Spinal cord (tissue), 10 donors: ENCODE measurements around the gene PKP1. TPM values are rescaled to one million over a fixed set of nuclear protein-coding genes. Genes with fewer than 3 reads are reported as not detected.

Experiments used
- DNase-seq, 6 donors: peaks; one replicate each; pipeline versions ENCODE4 v3.0.0 to v3.0.0-alpha.2; 2013 to 2015; ENCODE audit warnings: low spot score in 6 of 6, low read depth in 4 of 6
- H3K27ac ChIP-seq: one replicate; pipeline ENCODE4 v1.5.1; 2013; ENCODE audit warnings: low read depth, low read length, control low read depth
- H3K27me3 ChIP-seq: one replicate; pipeline ENCODE4 v1.6.1; 2013; ENCODE audit warnings: low read length; ENCODE audit not compliant: control insufficient read depth, insufficient read depth
- H3K36me3 ChIP-seq: one replicate; pipeline ENCODE4 v1.6.1; 2013; ENCODE audit warnings: low read length; ENCODE audit not compliant: control insufficient read depth, insufficient read depth
- H3K4me1 ChIP-seq: one replicate; pipeline ENCODE4 v1.6.1; 2013; ENCODE audit warnings: low read length; ENCODE audit not compliant: control insufficient read depth, insufficient read depth
- H3K4me3 ChIP-seq: one replicate; pipeline ENCODE4 v1.5.1; 2013; ENCODE audit warnings: low read depth, low read length, control low read depth
- H3K9me3 ChIP-seq: one replicate; pipeline ENCODE4 v1.6.1; 2013; ENCODE audit warnings: low read length; ENCODE audit not compliant: control insufficient read depth, insufficient read depth
- WGBS: methylation state at CpG from one replicate; pipeline ENCODE4 v1.1.5; 2013; ENCODE audit warnings: missing lambda C conversion rate; ENCODE audit not compliant: insufficient coverage; 5-methylcytosine and 5-hydroxymethylcytosine counted together
- polyA plus RNA-seq, 2 donors: library from polyadenylated mRNA; unstranded; fragments of 120-200 nt; gene quantifications; one replicate each; pipeline ENCODE4 v1.2.1, GENCODE V29; 2013; ENCODE audit not compliant: insufficient read length in 2 of 2
- total RNA-seq, 2 donors: library from RNA; depleted of rRNA in 1 of 2; stranded (reverse); fragments of 120-200 nt in 1 of 2; fragments of >200 nt in 1 of 2; gene quantifications; one replicate each; pipeline versions ENCODE4 v1.2.3 to v1.2.4, GENCODE V29; 2013 to 2014
- donor health status: healthy.

PKP1 gene
- total and polyA plus RNA-seq, 4 donors, result 0.22 to 1.2 (median 0.99) TPM

DNA sequence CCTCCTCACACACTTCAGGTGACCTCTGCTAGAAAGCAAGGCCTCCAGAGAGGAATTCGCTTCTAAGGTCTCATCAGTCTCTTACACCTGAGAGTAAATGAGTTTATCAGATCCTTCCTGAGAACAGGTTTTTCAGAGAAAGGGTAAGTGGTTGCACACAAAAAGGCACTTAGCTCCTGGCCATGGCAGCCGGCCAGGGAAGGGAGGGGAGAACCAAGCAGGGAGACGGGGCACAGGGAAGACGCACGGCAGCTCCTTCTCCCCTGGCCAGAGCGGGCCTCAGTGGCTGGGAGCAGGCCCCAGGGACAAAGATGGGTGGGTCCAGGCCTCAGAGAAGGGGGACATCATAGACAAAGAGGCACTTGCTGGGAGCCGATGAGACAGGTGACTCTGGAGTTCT lies 97.8 kb downstream of the PKP1 start:
- H3K36me3 ChIP-seq, result no peaks in the 10 kb centered on the region
- peaks cover 3% of the 10 kb centered on the region for H3K27me3 ChIP-seq
- H3K9me3 ChIP-seq, result no peaks in the 10 kb centered on the region
- H3K4me3 ChIP-seq, result no peak overlapping the region
- H3K27ac ChIP-seq, result no peak overlapping the region
- H3K4me1 ChIP-seq, result no peaks in the 10 kb centered on the region
- WGBS, result 67% methylated on average over 5 of the region's 7 CpGs
- DNase-seq, result no peak

Other genes starting within 250 kb of the PKP1 start
- under 1 TPM; 0.20 to 0.33 TPM for gene CACNA1S, start 171.1 kb upstream of the PKP1 start, total RNA-seq
- gene CACNA1S, start 171.1 kb upstream of the PKP1 start, polyA plus RNA-seq, result under 1 TPM; 0.16 to 0.23 TPM
- gene ASCL5, start 156.3 kb upstream of the PKP1 start, total RNA-seq, result under 1 TPM in 1 of 2 donors, not detected in 1; 0.17 TPM
- 1 to 10 TPM in 1 of 2 donors, under 1 TPM in 1; 0.95 to 1.3 TPM for gene ASCL5, start 156.3 kb upstream of the PKP1 start, polyA plus RNA-seq
- 100 to 1,000 TPM in 1 of 2 donors, 10 to 100 TPM in 1; 94.4 to 137 TPM for gene TMEM9, start 129.0 kb upstream of the PKP1 start, total RNA-seq
- gene TMEM9, start 129.0 kb upstream of the PKP1 start, polyA plus RNA-seq, result 100 to 1,000 TPM; 145 to 179 TPM
- gene IGFN1, start 92.7 kb upstream of the PKP1 start, total RNA-seq, result 1 to 10 TPM; 2.0 to 3.8 TPM
- 10 to 100 TPM in 1 of 2 donors, 1 to 10 TPM in 1; 2.8 to 10.4 TPM for gene IGFN1, start 92.7 kb upstream of the PKP1 start, polyA plus RNA-seq
- 10 to 100 TPM in 1 of 2 donors, 1 to 10 TPM in 1; 1.4 to 23.4 TPM for gene TNNT2, start 94.2 kb downstream of the PKP1 start, total RNA-seq
- gene TNNT2, start 94.2 kb downstream of the PKP1 start, polyA plus RNA-seq, result 1 to 10 TPM; 1.9 to 7.3 TPM
- under 1 TPM; 0.17 to 0.30 TPM for gene LAD1, start 115.8 kb downstream of the PKP1 start, total RNA-seq
- under 1 TPM; 0.40 to 0.50 TPM for gene LAD1, start 115.8 kb downstream of the PKP1 start, polyA plus RNA-seq
- gene TNNI1, start 138.2 kb downstream of the PKP1 start, total RNA-seq, result under 1 TPM; 0.40 to 0.94 TPM
- gene TNNI1, start 138.2 kb downstream of the PKP1 start, polyA plus RNA-seq, result 1 to 10 TPM; 1.4 to 5.5 TPM
- gene PHLDA3, start 185.7 kb downstream of the PKP1 start, total RNA-seq, result 10 to 100 TPM; 14.4 to 22.8 TPM
- 10 to 100 TPM; 75.3 to 82.7 TPM for gene PHLDA3, start 185.7 kb downstream of the PKP1 start, polyA plus RNA-seq
- 100 to 1,000 TPM; 166 to 168 TPM for gene CSRP1, start 223.6 kb downstream of the PKP1 start, total RNA-seq
- gene CSRP1, start 223.6 kb downstream of the PKP1 start, polyA plus RNA-seq, result 100 to 1,000 TPM; 113 to 122 TPM